GM21515 (cell line): ENCODE data around the gene CLIC5.

ENCODE experiments used
- ATAC-seq: cut with Tn5 transposase; IDR thresholded peaks from one replicate; pipeline ENCODE4 v1.9.1; 2021; ENCODE audit not compliant: unreplicated experiment

The CLIC5 gene

DNA sequence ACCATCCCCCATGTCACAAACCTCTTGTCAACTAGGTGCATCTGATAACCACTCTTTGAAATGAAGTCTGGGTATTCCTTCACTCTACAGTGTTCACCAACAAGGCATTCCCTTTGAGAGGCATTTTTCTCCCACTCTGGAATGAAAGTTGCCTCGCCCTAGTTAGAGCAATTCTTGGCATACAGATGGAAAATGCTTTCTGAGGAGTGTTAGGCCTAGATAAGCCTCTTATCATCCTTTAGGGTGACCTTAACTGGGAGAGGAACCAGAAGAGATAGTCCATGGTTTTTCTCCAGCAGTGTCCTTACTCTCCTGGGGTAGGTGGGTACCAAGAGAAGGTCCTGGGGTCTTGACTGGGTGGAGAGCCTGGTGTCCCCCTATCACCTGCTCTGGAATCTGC is 14.8 kb downstream of the CLIC5 start:
- ATAC-seq = no peak

DNA sequence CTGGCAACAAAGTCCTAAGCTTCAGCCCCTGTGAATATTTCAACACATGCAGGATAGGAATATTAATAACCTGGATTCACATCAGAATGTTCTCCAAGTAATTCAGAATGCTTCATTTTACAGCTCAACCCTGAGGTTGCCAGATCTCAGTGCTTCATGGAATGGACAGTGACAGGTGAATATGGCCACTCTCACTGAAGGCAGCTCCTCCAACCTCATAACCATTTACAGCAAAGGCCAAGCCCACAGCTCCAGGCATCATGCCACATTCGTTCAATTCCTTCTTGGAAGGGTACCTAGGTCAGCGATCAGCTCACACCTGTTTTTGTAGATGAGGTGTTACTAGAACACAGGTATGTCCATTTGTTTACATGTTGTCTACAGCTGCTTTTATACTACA is 17.1 kb downstream of the CLIC5 start:
- no peak for ATAC-seq

DNA sequence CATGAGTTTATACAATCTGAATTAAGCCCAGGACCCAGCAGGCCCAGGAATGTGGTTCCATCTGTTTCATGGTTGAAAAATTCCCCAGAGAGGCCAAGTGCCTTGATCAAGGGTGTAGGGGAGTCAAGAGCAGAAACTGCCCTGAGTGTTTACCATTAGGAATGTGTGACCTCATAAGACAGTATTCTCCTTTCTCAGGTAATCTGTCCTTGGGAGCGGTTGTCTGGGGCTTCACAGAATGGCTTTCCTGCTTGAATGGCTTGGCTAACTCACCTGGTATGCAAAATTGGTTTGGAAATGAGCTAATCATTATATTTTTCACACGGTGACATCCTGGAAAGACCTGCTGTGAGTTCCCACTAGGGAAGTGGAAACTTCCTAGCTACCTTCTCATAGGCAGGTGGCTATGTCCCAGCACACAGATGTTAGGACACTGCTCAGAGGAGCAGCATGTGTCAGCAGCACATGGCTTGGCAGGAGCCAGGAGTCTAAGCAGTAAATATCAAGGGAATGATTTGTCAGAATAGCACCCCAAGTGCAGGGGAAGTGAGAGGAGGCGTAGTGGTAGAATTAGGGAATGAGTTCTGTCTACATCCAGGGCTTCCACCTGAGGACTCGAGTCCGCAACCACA is 17.7 kb downstream of the CLIC5 start:
- ATAC-seq = no peak

DNA sequence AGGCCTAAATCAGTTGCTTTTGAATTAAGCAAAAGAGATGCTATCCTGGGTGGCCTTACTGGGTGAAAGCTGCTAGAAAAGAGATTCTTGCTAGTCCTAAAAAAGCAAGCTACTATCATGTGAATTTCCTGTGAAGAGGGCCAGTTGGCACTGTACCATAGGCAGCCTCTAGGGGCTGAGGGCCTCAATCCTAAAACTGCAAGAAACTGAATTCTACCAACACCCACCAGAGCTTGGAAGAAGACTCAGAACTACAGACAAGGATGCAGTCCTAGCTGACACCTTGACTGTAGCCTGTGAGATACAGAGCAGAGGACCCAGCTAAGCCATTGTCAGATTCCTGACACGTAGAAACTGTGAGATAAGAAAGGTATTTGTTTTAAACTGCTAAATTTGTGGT is 24.5 kb downstream of the CLIC5 start:
- no peak for ATAC-seq

DNA sequence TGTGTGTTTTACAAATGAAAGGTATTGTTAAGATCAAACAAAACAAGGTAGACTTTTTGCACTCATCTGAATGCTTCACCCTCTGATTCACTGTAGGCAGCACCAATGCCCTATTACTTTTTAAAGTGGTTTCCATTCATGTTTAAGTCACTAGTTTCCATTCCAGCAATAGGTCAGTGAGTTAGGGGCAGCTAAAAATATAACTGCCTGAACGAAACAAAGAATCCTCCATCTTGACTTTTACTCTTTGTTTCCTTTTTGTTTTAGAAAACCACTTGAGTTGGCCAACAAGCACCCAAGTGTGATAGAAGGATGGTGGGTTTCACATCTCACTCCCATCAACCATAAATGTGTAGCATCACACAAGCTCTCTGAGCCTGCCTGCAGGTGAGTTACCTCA is 25.5 kb downstream of the CLIC5 start:
- no peak for ATAC-seq

DNA sequence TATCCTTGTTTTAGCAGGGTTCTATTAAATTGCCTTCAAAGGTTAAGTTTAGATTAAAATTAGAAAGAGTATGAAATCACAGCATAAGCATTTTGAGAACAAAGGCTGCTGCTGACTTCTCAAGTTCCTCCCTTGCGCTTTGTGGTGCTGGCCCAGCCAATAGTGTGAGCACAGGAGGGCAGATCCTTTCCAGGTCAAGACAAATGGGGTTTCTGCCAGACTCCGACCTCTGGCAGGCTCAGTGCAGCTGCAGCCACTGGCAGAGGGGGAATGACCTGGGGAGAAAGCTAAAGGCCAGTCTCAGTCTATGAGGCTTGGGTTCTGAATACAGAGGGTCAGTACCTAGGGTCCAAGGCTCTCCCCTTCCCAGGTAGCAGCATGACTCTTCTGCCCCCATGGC is 27.0 kb downstream of the CLIC5 start:
- ATAC-seq = no peak

DNA sequence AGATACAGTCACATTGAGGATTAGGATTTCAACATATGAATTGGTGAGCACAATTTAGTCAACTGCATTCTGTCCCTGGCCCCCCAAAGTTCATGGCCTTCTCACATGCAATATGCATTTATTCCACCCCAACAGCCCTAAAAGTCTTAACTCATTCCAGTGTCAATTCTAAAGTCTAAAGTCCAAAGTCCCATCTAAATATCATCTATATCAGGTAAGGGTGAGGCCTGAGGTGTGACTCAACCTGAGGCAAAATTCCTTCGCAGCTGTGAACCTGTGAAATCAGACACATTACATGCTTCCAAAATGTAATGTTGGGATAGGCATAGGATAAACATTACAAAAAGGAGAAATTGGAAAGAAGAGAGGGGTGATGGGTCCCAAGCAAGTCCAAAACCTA is 27.8 kb downstream of the CLIC5 start:
- ATAC-seq = no peak

DNA sequence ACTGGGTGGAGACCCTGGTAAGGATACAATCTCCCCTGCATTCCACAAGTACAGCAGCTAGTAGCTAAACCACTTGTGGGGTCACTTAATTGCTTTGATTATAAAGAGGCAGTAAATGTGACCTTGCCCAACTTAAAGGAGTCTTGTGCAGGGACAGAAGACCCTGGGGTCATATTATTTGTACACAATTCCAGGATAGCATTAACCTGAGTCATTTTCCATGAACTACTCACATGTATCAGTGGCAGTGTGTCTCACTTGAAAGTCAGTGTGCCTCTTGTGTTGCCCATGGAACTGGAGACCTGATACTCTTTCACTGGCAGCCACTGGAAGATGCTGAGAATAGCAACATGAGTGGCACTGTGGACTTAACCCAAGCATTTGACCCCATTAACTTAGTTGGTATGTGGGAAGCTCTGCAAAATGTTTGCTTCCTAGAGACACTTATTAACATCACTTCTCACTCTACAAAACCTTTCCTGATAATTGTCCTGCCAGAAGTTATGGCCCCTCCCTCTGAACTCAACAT is 28.9 kb downstream of the CLIC5 start:
- ATAC-seq = no peak

DNA sequence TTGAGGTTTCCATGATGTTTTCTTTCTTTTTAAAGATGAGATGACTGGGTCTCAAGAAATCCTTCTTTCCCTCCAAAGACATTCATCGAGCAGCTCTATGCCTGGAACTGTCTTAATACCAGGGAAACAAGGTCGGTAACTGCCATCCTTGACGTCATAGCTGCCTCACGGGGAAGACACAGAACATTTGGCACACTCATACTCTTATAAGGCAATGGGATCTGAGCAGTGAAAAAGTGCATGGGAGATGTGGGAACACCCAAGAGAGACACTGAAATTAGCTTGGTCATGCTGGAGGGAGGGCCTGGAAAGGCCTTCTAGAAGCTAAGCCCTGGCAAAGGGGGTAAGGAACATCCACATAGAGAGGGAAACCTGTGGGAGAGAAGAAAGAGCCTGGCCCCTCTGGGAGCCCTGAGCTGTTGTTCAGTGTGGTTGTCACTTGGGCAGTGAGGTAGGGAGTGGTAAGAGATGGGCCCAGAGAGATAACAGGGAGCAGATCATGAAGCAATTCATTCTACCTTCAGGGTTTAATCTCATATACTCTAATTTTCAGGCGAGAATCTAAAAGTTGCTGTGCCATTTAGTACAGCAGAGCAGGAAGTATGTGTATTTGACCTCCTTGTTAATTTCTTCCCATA is 30.8 kb downstream of the CLIC5 start:
- ATAC-seq = no peak

DNA sequence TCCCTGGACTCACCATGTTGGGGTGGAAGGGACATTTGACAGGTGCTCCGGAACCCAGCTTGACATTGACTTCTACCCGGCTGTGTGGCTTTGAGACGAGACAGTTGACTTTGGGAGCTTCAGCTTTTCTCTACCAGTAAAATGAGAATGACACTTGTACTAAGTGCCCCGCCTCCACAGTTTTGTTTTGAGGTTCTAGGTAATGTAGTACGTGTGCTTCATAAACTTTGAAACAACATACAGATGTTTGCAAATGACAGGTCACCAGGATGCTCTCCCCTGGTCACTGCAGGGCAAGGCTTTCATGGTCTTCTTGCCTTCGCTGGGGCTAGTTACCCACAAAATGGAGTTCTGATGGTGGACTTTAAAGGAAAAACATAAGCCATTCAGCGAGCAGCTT is 31.3 kb downstream of the CLIC5 start:
- ATAC-seq = no peak

DNA sequence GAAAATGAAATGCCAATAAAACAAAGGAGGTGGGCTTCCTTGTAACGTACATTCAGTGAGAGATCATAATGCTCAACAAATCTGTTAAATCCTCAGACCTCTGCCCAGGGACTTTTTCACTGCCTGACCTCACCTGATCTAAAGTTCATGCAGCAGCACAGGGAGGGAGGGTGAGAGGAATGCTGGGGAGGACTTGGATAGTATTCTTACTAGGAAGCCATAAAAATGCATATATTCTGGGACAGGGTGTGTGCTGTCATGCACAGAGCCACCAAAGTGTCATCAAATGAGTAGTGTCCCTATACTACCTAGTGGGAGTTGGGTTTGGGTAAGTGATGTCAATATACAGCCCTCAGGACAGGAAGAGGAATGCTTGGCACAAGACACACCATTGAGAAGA is 32.6 kb downstream of the CLIC5 start:
- ATAC-seq = no peak

DNA sequence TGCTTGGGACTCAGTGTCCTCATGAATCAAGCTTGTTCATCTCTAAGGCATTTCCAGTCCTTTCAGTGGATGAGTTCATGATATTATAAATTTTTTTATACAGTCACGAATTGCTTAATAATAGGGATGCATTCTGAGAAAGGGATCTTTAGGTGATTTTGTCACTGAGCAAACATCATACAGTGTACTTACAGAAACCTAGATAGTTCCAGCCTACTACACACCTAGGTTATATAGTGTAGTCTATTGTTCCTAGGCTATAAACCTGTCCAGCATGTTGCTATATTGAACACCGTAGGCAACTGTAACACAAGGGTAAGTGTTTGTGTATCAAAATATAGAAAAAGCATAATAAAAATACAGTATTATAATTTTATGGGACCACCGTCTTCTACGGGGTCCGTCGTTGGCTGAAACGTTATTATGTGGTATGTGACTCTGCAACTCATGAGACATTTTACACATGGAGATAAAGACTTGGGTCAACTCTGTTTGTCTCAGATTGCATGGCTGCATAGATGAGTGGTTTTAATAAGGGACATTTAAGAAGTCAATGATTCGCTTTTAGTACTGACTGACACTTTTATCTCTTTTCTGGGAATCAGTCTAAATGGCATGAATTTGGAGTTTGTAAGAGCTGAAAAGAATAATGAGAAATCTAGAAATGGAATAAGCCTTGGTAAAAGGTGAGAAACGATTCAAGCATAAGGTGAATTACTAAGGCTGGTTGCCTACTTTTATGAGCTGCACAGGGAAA is 33.2 kb downstream of the CLIC5 start:
- ATAC-seq = no peak

DNA sequence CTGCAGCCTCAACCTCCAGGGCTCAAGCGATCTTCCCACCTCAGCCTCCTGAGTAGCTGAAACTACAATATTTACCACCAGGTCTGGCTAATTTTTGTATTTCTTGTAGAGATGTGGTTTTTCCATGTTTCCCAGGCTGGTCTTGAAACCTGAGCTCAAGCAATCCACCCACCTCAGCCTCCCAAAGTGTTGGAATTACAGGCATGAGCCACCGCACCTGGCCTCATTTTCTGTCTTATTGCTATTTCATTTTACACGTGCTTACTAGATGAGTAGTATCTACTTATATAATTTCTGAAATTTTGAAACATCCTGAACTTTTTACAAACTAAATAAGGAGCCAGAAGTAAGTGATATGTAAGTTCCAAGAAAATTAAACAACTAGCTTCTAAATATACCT is 34.6 kb downstream of the CLIC5 start:
- ATAC-seq = no peak

DNA sequence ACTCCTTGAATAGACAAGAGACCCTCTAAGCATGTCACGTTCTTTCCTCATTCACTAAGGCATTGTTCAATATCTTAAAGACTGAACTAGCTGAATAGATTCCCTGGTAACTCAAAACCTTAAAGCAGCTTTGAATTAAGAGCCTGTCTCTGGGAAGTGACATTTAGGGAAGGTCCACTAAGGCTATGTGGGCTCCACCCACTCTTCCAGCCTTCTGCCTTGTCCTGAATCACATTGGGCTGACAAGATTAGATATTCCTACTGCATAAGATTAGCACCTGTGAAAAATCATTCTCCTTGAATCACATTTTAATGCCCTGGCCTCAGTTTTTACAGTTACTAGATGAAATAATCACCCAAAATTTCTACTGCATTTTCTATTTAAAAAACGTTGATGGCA is 36.3 kb downstream of the CLIC5 start:
- no peak for ATAC-seq

DNA sequence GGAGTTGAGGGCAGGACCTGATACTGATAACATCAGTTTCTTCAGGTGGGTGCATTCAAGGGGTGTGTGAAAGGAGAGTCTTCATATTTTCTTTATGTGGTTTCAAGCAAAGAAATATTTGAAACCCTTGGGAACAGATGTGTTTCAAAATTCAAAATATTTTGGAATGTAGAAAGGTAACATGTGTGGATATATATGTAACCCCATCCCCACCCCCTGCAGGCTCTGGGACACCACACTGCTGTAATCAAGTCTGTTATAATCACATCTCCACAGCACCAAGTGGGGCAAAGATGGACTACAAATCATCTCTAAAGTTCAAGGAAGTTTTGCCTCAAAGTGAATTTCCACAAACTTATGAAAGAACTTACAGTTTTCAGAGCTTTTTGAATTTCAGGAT is 41.1 kb downstream of the CLIC5 start:
- ATAC-seq = no peak

DNA sequence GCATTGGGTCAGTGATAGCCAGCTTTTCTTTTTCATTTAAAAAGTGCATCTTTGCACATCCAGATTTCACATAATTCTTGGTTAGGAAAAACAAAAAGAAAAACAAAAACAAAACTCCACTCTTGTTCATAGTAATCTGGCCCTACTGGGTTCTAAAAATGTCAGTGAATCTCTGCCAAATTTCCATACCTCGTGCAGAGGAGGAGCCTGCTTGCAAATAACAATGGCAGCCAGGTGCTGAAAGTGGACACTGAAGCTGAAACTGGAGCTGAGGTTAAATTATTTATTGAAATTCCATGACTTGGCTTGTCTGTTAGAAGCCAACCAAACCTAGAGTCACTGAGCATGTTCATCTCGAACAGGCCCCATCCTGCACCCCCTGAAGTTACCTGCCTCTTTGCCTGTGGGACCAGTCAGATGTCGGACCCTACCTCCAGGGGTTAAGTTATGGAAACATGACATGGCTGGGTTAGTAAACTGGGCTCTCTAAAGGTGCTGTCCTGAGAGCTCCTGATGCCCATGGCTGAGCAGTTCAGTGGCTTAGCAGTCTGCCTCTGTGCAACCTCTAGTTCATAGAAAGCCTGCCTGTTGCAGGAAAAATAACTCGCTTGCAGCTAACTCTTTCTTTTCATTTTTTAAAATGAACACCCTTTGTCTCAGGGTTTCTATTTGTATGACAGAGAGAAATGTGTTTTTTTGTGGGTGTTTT is 42.7 kb downstream of the CLIC5 start:
- ATAC-seq = no peak

DNA sequence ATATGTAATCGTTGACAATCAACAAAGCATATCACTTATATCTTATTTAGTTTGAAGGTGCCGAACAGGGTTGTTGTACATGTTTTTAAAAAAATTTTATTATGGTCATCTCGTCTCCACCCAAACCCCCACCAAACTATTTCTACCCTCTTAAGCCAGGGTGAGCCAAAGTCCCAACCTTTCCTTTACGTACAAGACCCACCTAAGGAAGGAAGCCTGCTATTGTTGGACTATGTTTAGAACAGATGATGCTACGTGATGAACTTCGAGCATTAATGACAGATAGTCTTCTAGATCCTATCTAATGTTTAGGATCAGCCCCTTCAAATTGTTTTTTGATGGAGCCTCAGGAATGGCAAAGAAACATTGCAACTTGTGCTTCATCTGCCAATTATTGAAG is 44.4 kb downstream of the CLIC5 start:
- ATAC-seq = no peak

DNA sequence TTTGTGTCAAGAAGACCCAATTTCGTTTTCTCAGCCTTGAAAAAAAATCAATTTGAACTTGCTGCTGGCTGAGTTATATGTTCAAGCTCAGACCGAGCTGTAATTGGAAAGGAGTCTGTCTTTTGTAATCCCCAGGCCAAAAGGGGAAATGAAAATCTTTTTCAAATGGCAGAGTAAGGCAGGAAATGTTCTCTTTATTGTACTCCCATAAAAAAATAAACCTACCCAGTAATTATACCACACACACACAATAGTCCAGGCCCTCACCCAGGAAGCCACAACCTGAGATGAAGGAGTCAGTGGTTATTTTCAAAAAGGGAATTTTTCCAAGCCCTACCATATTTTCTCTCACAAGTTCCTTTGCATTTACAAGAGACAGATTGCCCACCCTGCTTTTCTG is 45.3 kb downstream of the CLIC5 start:
- no peak for ATAC-seq

DNA sequence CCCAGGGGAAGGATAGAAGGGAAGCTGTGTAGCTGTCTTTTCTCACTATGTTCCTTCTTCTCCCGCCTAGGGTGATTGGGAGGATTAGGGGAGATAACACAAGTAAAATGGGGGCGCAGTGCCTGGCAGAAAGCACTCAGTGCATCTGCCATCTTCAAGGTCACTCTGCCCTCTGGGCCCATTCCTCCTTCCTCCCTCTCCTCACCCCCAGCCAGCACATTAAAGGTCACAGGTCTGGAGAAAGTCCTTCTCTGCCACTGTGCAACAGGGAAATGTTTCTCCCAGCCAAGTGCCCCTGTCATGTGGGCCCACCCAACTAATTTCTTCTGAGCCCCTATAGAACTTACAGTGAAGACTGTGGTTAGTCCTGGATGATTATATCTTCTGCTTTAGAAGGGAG is 45.8 kb downstream of the CLIC5 start:
- ATAC-seq = no peak

DNA sequence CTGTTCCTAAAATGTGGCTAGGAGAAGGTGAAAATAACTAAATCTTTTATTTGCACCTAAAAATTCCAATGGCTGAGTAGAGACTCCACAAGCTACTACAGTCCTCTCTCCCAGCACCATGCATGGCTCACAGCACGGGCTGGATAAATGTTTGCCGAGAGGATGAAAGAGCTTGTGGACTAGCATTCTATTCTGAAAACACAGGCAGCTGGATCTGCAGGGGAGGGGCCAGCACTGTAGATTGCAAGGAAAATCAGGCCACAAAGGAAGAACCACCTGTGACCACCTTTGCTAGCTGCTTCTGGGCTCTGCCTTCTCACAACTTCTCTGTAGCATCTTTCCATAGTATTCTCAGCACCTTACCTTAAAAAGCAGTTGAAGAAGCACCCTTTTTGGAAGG is 46.6 kb downstream of the CLIC5 start:
- ATAC-seq = no peak

DNA sequence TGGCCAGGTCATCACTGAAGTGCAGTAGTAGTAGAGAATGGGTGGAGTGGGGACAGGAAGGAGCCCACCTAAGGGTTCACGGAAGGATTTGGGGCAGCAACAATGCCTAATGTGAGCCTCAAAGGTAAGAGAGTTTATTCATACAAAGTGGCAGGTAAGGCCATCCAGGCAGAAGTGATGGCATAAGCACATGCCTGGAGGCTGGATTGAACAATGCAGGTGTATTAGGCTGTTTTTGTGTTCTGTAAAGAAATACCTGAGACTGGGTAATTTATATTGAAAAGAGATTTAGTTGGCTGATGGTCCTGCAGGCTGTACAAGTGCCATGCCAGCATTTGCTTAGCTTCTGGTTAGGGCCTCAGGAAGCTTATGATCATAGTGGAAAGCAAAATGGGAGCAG is 48.3 kb downstream of the CLIC5 start:
- no peak for ATAC-seq

DNA sequence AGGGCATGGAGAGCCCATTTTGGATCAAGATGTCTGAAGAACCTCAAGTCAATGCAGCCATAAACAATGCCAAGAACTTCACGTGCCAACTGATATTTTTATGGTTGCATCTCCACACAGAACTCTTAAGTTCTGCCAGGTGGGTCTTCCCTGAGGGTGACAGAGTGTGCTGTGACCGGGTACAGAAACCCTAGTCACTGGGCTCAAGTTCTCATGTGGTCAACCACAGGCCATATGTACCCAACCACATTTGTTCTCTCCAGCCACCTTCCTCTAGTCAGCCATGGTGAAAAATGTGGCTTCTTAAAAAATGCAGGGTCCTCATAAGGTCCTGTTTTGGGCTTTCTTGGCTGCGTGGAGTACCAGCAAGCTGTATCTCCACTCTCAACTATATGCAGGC is 48.9 kb downstream of the CLIC5 start:
- no peak for ATAC-seq
